PC-3 (cell line): ENCODE measurements around the gene DSP. TPM values are rescaled to one million over a fixed set of nuclear protein-coding genes. Genes with fewer than 3 reads are reported as not detected.

Experiments
- ATAC-seq: fragments of 200-7000 bp; cut with Tn5 transposase; 2 replicates; pipeline ENCODE4 v1.9.1; 2020; ENCODE audit warnings: mild to moderate bottlenecking, moderate library complexity
- BruUV-seq: library from RNA; stranded (reverse); fragments of 400-500 nt; replicated peaks from 2 replicates; lab custom pipeline; 2021; lab: Mats Ljungman, UMichigan
- CTCF ChIA-PET: fragments of 300-600 bp; sonication (Branson Sonifier 250); formaldehyde crosslinking; loops from one replicate; lab custom pipeline; 2022; ENCODE audit warnings: antibody characterized with exemption; lab: Charles Lee
- POLR2A ChIA-PET: fragments of 300-600 bp; sonication (Branson Sonifier 250); formaldehyde crosslinking; loops from one replicate; lab custom pipeline; 2022; ENCODE audit warnings: antibody characterized with exemption; ENCODE audit not compliant: unreplicated experiment; lab: Charles Lee
- DNase-seq: peaks from one replicate; pipeline ENCODE4 v3.0.0-alpha.2; 2015
- H2AFZ ChIP-seq: fragments of 300-600 bp; sonication (generic); 2 replicates; pipeline ENCODE4 v1.6.0; 2016; ENCODE audit warnings: antibody characterized with exemption, low read length
- H3F3A ChIP-seq: fragments of 300-600 bp; sonication (generic); one replicate; pipeline ENCODE4 v1.6.0; 2017; ENCODE audit warnings: antibody characterized with exemption, low read length, control low read depth, mild to moderate bottlenecking; ENCODE audit not compliant: unreplicated experiment
- H3K27ac ChIP-seq: fragments of 300-600 bp; sonication (generic); 2 replicates; pipeline ENCODE4 v1.5.1; 2016; ENCODE audit warnings: mild to moderate bottlenecking, low read length
- H3K27me3 ChIP-seq: fragments of 300-600 bp; sonication (generic); 2 replicates; pipeline ENCODE4 v1.6.1; 2016; ENCODE audit warnings: low read length, mixed read lengths
- H3K36me3 ChIP-seq: fragments of 300-600 bp; sonication (generic); 2 replicates; pipeline ENCODE4 v1.6.1; 2016; ENCODE audit warnings: low read depth, mixed run types, low read length, mixed read lengths
- H3K4me1 ChIP-seq: fragments of 300-600 bp; sonication (generic); 2 replicates; pipeline ENCODE4 v1.5.1; 2016; ENCODE audit warnings: low read length; ENCODE audit not compliant: insufficient read depth
- H3K4me2 ChIP-seq: fragments of 300-600 bp; sonication (generic); 2 replicates; pipeline ENCODE4 v1.6.0; 2016; ENCODE audit warnings: low read length
- H3K4me3 ChIP-seq: fragments of 300-600 bp; sonication (generic); 2 replicates; pipeline ENCODE4 v1.5.1; 2016; ENCODE audit warnings: mild to moderate bottlenecking, low read length, mixed read lengths
- H3K79me2 ChIP-seq: fragments of 300-600 bp; sonication (generic); 2 replicates; pipeline ENCODE4 v1.6.1; 2017; ENCODE audit warnings: low read length, mixed read lengths
- H3K9ac ChIP-seq: fragments of 300-600 bp; sonication (generic); 2 replicates; pipeline ENCODE4 v1.6.0; 2016; ENCODE audit warnings: mild to moderate bottlenecking, low read length
- H3K9me2 ChIP-seq: fragments of 300-600 bp; sonication (generic); replicated peaks from 2 replicates; pipeline ENCODE4 v1.6.1; 2016; ENCODE audit warnings: mixed run types, low read length, mixed read lengths
- H3K9me3 ChIP-seq: fragments of 300-600 bp; sonication (generic); 2 replicates; pipeline ENCODE4 v1.6.1; 2016; ENCODE audit warnings: low read length, mixed read lengths
- H4K20me1 ChIP-seq: fragments of 300-600 bp; sonication (generic); 2 replicates; pipeline ENCODE4 v1.6.1; 2016; ENCODE audit warnings: low read length, mixed read lengths
- CTCF ChIP-seq: fragments of 300-600 bp; sonication (generic); conservative IDR thresholded peaks from 2 replicates; pipeline ENCODE4 v1.5.1; 2017; ENCODE audit warnings: antibody characterized with exemption, low read depth, mild to moderate bottlenecking, low read length
- EZH2 ChIP-seq: fragments of 300-600 bp; sonication (generic); IDR thresholded peaks from one replicate; pipeline ENCODE4 v1.6.1; 2017; ENCODE audit warnings: antibody characterized with exemption, mild to moderate bottlenecking, low read length; ENCODE audit not compliant: unreplicated experiment
- EZH2phosphoT487 ChIP-seq: fragments of 300-600 bp; sonication (generic); IDR thresholded peaks from 2 replicates; pipeline ENCODE4 v1.6.1; 2018; ENCODE audit warnings: mild to moderate bottlenecking, antibody characterized with exemption, low read length, borderline replicate concordance
- intact Hi-C: fragments of 100-400 bp; cut with micrococcal nuclease; formaldehyde crosslinking; loops from 2 replicates; pipeline ENCODE4 v1.9.0; 2023
- total RNA-seq: library from RNA; depleted of rRNA; stranded (reverse); fragments of >200 nt; gene quantifications from 2 replicates; pipeline ENCODE4 v1.2.3, GENCODE V29; 2014

DSP gene
- total RNA-seq, 1 experiment from 2014 or later = 54.7 TPM

GRCh38 chr6:7546020-7546369 is 4.5 kb downstream of the DSP start:
- Histone ChIP-seq H4K20me1 (peaks cover 51% of the 10 kb centered on the region), H3K27ac (no peak overlapping the region), H3K9me3 (no peaks in the 10 kb centered on the region), H3K27me3 (no peaks in the 10 kb centered on the region), H3F3A (peaks cover 3% of the 10 kb centered on the region), H3K9ac (no peak overlapping the region), H3K4me2 (no peak overlapping the region), H3K4me3 (no peak overlapping the region), H3K36me3 (no peaks in the 10 kb centered on the region), H2AFZ (no peak overlapping the region), H3K79me2 (peaks cover 89% of the 10 kb centered on the region), H3K4me1 (peaks cover 61% of the 10 kb centered on the region), H3K9me2 (no peaks in the 10 kb centered on the region)
- ATAC-seq (no peak), DNase-seq (no peak)
- POLR2A ChIA-PET = no interaction called here
- intact Hi-C loops = no loop called here
- CTCF ChIA-PET = interaction anchor here (0.6 kb wide), 1 partner anchor 136 kb away, joined by 5 read pairs; no protein-coding TSS in a partner anchor
- TF ChIP-seq EZH2 (no peak), EZH2phosphoT487 (no peak), CTCF (no peak)
- BruUV-seq = no TSS peak

DNA sequence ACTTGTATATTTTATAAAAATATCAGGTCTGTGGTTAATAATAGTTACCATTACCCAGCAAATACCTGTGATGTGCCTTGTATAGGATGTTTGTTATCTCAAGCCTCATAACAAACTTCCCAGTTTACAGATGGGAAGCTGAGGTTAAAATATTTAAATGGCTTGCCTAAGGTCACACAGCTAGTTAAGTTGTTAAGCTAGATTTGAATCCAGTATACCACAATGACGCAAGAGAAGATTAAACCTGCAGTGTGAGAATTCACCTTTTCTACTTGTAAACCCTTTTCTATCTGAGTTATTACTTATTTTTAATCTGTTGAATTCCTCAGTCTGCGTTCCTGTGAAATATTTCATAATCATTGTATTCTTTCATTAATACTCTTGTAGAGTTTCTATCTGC is 4.9 kb downstream of the DSP start:
- POLR2A ChIA-PET = no interaction called here
- no peak for ATAC-seq
- BruUV-seq = no TSS peak

More for the DNA sequence above, 4.9 kb downstream of the DSP start:
- no peaks in the 10 kb centered on the region for H3K9me3 ChIP-seq
- H3K9me2 ChIP-seq = no peaks in the 10 kb centered on the region
- H3K27ac ChIP-seq = no peak overlapping the region
- peaks cover 92% of the 10 kb centered on the region for H3K79me2 ChIP-seq
- H3K9ac ChIP-seq = no peak overlapping the region
- no peak overlapping the region for H3K4me2 ChIP-seq
- peaks cover 61% of the 10 kb centered on the region for H3K4me1 ChIP-seq
- CTCF ChIA-PET = interaction anchor here (0.6 kb wide), 1 partner anchor 137 kb away, joined by 5 read pairs; no protein-coding TSS in a partner anchor
- no peaks in the 10 kb centered on the region for H3K36me3 ChIP-seq
- H3F3A ChIP-seq = peaks cover 3% of the 10 kb centered on the region
- intact Hi-C loops = no loop called here
- H3K27me3 ChIP-seq = no peaks in the 10 kb centered on the region
- H2AFZ ChIP-seq = no peak overlapping the region
- DNase-seq = no peak
- peaks cover 51% of the 10 kb centered on the region for H4K20me1 ChIP-seq
- TF ChIP-seq CTCF = no peak
- no peak for TF ChIP-seq EZH2
- no peak for TF ChIP-seq EZH2phosphoT487
- no peak overlapping the region for H3K4me3 ChIP-seq
